ENCODE measurements around the gene GLE1. TPM values are rescaled to one million over a fixed set of nuclear protein-coding genes. Genes with fewer than 3 reads are reported as not detected.

The GLE1 gene
- total RNA-seq, 1 experiment from 2014 or later, result 34.1 TPM

DNA sequence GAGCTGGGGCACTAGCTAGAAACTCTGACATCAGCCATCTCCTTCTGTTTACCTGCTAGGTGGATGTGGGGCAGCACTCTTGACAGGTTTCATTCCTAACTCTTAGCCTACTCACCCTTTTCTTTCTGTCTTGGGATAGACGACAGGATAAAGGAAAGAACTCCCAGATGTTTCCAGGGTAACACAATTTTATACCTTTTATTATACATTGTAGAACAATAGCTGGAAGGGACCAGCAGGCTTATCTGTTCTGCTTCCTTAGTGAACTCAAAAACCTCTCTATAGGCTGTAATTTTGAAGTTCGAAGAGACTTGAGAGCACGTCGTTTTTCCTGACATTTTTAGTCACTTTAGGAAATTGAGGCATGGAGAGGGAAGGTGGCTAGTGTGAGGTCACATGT lies 61.1 kb downstream of the GLE1 start:
- Mint-ChIP-seq H3K36me3 (ENCODE audit: insufficient read depth, unreplicated experiment) (peaks cover 91% of the 10 kb centered on the region), H3K27ac (ENCODE audit: low read depth, unreplicated experiment) (no peak overlapping the region), H3K27me3 (ENCODE audit: insufficient read depth, unreplicated experiment) (no peaks in the 10 kb centered on the region), H3K4me3 (ENCODE audit: unreplicated experiment) (no peak overlapping the region), H3K4me1 (ENCODE audit: insufficient read depth, unreplicated experiment) (peaks cover 8% of the 10 kb centered on the region), H3K9me3 (ENCODE audit: unreplicated experiment) (no peaks in the 10 kb centered on the region)
- POLR2A ChIA-PET, result interaction anchor here (0.6 to 2.4 kb wide), 2 partner anchors 12 to 14 kb away, joined by 3 to 9 read pairs; no protein-coding TSS in a partner anchor
- intact Hi-C loops (cut with micrococcal nuclease), result no loop called here
- no peak for DNase-seq (ENCODE audit: unreplicated experiment)
- no TSS peak for BruUV-seq (replicated peaks)
- CTCF ChIA-PET, result interaction anchor here (0.9 kb wide), 1 partner anchor 71 kb away, joined by 3 read pairs; no protein-coding TSS in a partner anchor
- TF ChIP-seq, protein P1, sequence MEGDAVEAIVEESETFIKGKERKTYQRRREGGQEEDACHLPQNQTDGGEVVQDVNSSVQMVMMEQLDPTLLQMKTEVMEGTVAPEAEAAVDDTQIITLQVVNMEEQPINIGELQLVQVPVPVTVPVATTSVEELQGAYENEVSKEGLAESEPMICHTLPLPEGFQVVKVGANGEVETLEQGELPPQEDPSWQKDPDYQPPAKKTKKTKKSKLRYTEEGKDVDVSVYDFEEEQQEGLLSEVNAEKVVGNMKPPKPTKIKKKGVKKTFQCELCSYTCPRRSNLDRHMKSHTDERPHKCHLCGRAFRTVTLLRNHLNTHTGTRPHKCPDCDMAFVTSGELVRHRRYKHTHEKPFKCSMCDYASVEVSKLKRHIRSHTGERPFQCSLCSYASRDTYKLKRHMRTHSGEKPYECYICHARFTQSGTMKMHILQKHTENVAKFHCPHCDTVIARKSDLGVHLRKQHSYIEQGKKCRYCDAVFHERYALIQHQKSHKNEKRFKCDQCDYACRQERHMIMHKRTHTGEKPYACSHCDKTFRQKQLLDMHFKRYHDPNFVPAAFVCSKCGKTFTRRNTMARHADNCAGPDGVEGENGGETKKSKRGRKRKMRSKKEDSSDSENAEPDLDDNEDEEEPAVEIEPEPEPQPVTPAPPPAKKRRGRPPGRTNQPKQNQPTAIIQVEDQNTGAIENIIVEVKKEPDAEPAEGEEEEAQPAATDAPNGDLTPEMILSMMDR (IDR thresholded peaks at IDR 0.05; ENCODE audit: unreplicated experiment), result no peak

DNA sequence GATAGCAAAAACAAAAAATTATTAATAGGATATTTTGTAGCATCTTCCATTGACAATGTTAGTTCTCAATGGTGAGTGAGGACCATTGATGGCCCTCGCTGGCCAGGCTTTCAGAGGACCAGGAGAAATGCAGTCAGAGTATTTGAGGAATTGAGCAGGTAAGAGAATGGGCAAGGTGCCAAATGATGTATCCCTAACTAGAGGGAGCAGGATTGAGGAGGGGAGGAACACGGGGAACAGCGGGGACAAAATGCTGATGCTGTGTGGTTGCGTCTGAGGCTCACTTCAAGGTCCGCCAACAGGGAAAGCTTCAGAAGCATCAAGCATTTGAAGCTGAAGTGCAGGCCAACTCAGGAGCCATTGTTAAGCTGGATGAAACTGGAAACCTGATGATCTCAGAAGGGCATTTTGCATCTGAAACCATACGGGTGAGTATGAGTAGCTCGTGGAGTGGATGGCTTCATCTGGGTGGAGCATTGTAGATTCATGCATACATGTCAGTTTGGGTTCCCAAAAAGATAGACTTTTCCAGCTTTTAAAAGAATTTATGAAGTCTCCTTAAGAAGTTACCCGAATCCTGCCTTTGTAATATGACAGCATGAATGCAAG lies 64.1 kb downstream of the GLE1 start:
- ChIA-PET POLR2A (interaction anchor here (0.8 to 4.8 kb wide), 4 partner anchors 11 to 480 kb away, joined by 3 to 26 read pairs (median 8); no protein-coding TSS in a partner anchor), CTCF (interaction anchor here (1.3 kb wide), 1 partner anchor 15 kb away, joined by 3 read pairs; no protein-coding TSS in a partner anchor)
- H3K36me3 Mint-ChIP-seq (ENCODE audit: insufficient read depth, unreplicated experiment), result peaks cover 94% of the 10 kb centered on the region
- H3K9me3 Mint-ChIP-seq (ENCODE audit: unreplicated experiment), result no peaks in the 10 kb centered on the region
- DNase-seq (ENCODE audit: unreplicated experiment), result no peak
- no TSS peak for BruUV-seq (replicated peaks)
- intact Hi-C loops (cut with micrococcal nuclease), result no loop called here
- peaks cover 6% of the 10 kb centered on the region for H3K4me1 Mint-ChIP-seq (ENCODE audit: insufficient read depth, unreplicated experiment)
- TF ChIP-seq, protein P1 (IDR thresholded peaks at IDR 0.05; ENCODE audit: unreplicated experiment), result no peak
- peak overlapping the region; percentile 54 for H3K27ac Mint-ChIP-seq (ENCODE audit: low read depth, unreplicated experiment)
- no peak overlapping the region for H3K4me3 Mint-ChIP-seq (ENCODE audit: unreplicated experiment)
- no peaks in the 10 kb centered on the region for H3K27me3 Mint-ChIP-seq (ENCODE audit: insufficient read depth, unreplicated experiment)

DNA sequence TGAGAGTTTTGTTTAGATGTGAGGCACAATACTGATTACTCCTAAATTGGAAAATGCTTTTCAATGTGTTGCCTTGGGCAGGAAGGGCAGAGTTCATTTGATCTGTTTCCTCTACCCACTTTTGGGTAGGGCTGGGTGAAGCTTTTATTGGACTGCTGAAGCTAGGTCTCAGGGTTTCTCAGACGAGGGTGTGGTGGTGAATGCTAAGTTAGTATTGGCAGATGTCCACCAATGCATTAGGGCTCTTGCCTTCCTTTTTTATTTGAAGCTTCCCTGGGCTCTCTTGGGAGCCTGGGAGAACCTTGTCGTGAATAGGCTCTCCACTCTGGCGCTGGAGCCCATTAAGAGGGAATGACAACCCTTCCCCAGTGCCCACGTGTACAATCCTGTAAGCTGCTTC lies 71.0 kb downstream of the GLE1 start:
- POLR2A ChIA-PET, result interaction anchor here (1.2 to 1.4 kb wide), 3 partner anchors 20 to 213 kb away, joined by 3 to 6 read pairs (median 4); partner anchors contain the start of gene SPTAN1
- Mint-ChIP-seq H3K4me3 (ENCODE audit: unreplicated experiment) (no peak overlapping the region), H3K27ac (ENCODE audit: low read depth, unreplicated experiment) (peak overlapping the region; percentile 53), H3K27me3 (ENCODE audit: insufficient read depth, unreplicated experiment) (no peaks in the 10 kb centered on the region), H3K4me1 (ENCODE audit: insufficient read depth, unreplicated experiment) (peaks cover 20% of the 10 kb centered on the region), H3K36me3 (ENCODE audit: insufficient read depth, unreplicated experiment) (peaks cover 94% of the 10 kb centered on the region), H3K9me3 (ENCODE audit: unreplicated experiment) (no peaks in the 10 kb centered on the region)
- DNase-seq (ENCODE audit: unreplicated experiment), result no peak
- CTCF ChIA-PET, result interaction anchor here (0.6 to 1.3 kb wide), 3 partner anchors 12 to 76 kb away, joined by 3 read pairs; no protein-coding TSS in a partner anchor
- intact Hi-C loops (cut with micrococcal nuclease), result no loop called here
- BruUV-seq (replicated peaks), result no TSS peak
- TF ChIP-seq, protein P1 (IDR thresholded peaks at IDR 0.05; ENCODE audit: unreplicated experiment), result no peak

DNA sequence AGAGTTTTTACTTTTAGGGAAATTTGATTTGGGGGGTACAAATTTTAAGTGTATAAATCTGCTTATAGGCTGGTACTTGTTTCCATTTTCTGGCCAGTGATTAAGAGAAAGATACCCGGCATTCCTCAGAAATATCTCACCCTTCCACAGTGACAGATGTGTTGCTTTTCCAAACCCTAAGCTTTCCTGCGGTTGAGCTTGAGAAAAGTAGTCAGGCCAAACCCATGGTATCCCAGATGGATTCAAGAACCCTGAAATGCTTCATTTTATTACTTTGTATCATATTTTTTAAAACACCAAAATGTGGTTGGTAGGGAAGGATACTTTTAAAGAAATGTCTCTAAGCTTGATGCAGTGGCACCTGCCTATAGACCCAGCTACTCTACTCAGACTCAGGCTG lies 71.4 kb downstream of the GLE1 start:
- TF ChIP-seq, protein P1 (IDR thresholded peaks at IDR 0.05; ENCODE audit: unreplicated experiment), result no peak
- Mint-ChIP-seq H3K36me3 (ENCODE audit: insufficient read depth, unreplicated experiment) (peaks cover 94% of the 10 kb centered on the region), H3K27ac (ENCODE audit: low read depth, unreplicated experiment) (no peak overlapping the region), H3K4me3 (ENCODE audit: unreplicated experiment) (no peak overlapping the region), H3K9me3 (ENCODE audit: unreplicated experiment) (no peaks in the 10 kb centered on the region), H3K27me3 (ENCODE audit: insufficient read depth, unreplicated experiment) (no peaks in the 10 kb centered on the region), H3K4me1 (ENCODE audit: insufficient read depth, unreplicated experiment) (peaks cover 20% of the 10 kb centered on the region)
- ChIA-PET POLR2A (interaction anchor here (1.2 to 1.4 kb wide), 2 partner anchors 21 to 214 kb away, joined by 3 to 4 read pairs; no protein-coding TSS in a partner anchor), CTCF (interaction anchor here (0.6 to 1.3 kb wide), 2 partner anchors 12 to 62 kb away, joined by 3 read pairs; no protein-coding TSS in a partner anchor)
- no peak for DNase-seq (ENCODE audit: unreplicated experiment)
- intact Hi-C loops (cut with micrococcal nuclease), result no loop called here
- no TSS peak for BruUV-seq (replicated peaks)
